ENCODE measurements around the gene MT3. TPM values are rescaled to one million over a fixed set of nuclear protein-coding genes. Genes with fewer than 3 reads are reported as not detected.
A peak's percentile ranks its signal among the peaks of the same experiment; 100 is the strongest.

The MT3 gene
- total and polyA plus RNA-seq, 2 of the 13 experiments (the other 11 are each of a cell fraction or from before 2014, with no cell fraction given): not detected

DNA sequence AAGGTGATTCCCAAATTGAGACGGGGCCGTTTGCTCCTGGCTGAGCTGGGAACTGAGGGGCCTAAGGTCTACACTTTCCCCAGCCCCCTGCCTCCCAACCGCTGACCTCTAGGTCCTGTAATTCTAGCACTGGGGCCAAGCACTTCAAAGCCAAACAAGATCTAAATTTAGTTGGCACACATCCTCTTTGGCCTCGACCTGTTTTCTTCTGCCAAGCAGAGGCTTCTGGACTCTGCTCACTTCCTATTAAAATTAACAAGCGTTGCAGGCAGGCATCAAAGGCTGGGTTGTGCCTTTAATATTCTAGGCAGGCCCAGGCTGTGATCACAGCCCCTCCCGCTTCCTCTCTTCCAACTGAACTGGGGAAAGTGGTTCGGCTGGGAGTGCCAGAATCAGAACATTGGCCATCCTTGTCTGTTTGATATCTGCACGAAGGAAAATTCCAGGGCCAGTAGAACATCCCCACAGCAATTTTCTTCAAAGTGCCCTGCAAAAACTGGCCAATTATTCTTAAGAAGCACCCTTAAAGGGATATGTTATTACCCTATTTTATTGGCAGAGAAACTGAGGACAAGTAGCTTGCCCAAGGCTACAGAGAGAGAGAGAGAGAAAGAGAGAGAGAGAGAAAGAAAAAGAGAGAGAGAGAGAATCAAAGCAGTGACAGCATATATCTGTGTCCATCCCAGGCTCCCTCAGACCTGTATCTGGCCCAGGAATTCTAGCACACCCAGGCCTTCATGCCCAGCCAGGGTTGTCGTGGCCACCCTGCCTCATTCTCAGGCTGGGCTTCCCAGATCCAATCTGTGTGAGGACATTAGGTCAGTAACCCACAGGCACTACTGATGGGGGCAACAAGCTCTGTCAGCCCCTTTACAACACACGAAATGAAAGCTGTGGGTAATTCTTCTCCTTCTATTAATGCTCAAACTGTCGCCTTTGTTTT is 37.3 kb upstream of the MT3 start (continued):
- TF ChIP-seq ATF7 (IDR thresholded peaks at IDR 0.05) (no peak), ATF7 (CRISPR knock-in tag; IDR thresholded peaks at IDR 0.05) (0 out of 2 replicates have a peak, but pooled peaks have one; percentile 38), ERF (CRISPR knock-in tag; IDR thresholded peaks at IDR 0.05) (peak; percentile 59; the same call in 1 of the 2 replicates), ZNF773 (CRISPR knock-in tag; IDR thresholded peaks at IDR 0.05; ENCODE audit: borderline replicate concordance) (no peak), ZNF879 (CRISPR knock-in tag; IDR thresholded peaks at IDR 0.05) (no peak), XBP1 (CRISPR knock-in tag; IDR thresholded peaks at IDR 0.05) (no peak), TBX2 (CRISPR knock-in tag; IDR thresholded peaks at IDR 0.05; ENCODE audit: borderline replicate concordance) (peak; percentile 95), DR1 (CRISPR knock-in tag; IDR thresholded peaks at IDR 0.05) (no peak), HIVEP1 (CRISPR knock-in tag; IDR thresholded peaks at IDR 0.05) (no peak), KDM5B (CRISPR knock-in tag; IDR thresholded peaks at IDR 0.05; ENCODE audit: borderline replicate concordance) (0 out of 2 replicates have a peak, but pooled peaks have one; percentile 48), FOXP1 (IDR thresholded peaks at IDR 0.05) (no peak), FOXP1 (CRISPR knock-in tag; IDR thresholded peaks at IDR 0.05) (peak; percentile 83), MIER3 (CRISPR knock-in tag; IDR thresholded peaks at IDR 0.05; ENCODE audit: borderline replicate concordance) (no peak; the same call in 1 of the 2 replicates), HNRNPUL1 (IDR thresholded peaks at IDR 0.05; ENCODE audit: low read depth, low read length) (no peak), FOSL2 (CRISPR knock-in tag; IDR thresholded peaks at IDR 0.05) (peak; percentile 29; the same call in 1 of the 2 replicates), POGZ (CRISPR knock-in tag; IDR thresholded peaks at IDR 0.05) (no peak; the same call in 1 of the 2 replicates), RBAK (CRISPR knock-in tag; IDR thresholded peaks at IDR 0.05) (no peak), NBN (conservative IDR thresholded peaks at IDR 0.05) (no peak), GABPB1 (CRISPR knock-in tag; IDR thresholded peaks at IDR 0.05) (no peak), ZNF136 (CRISPR knock-in tag; IDR thresholded peaks at IDR 0.05; ENCODE audit: low read depth) (no peak), ZNF317 (CRISPR knock-in tag; IDR thresholded peaks at IDR 0.05) (no peak), ZNF782 (CRISPR knock-in tag; IDR thresholded peaks at IDR 0.05; ENCODE audit: borderline replicate concordance) (no peak), THAP11 (CRISPR knock-in tag; IDR thresholded peaks at IDR 0.05) (no peak)
- TF ChIP-seq, protein P1, sequence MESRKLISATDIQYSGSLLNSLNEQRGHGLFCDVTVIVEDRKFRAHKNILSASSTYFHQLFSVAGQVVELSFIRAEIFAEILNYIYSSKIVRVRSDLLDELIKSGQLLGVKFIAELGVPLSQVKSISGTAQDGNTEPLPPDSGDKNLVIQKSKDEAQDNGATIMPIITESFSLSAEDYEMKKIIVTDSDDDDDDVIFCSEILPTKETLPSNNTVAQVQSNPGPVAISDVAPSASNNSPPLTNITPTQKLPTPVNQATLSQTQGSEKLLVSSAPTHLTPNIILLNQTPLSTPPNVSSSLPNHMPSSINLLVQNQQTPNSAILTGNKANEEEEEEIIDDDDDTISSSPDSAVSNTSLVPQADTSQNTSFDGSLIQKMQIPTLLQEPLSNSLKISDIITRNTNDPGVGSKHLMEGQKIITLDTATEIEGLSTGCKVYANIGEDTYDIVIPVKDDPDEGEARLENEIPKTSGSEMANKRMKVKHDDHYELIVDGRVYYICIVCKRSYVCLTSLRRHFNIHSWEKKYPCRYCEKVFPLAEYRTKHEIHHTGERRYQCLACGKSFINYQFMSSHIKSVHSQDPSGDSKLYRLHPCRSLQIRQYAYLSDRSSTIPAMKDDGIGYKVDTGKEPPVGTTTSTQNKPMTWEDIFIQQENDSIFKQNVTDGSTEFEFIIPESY (CRISPR knock-in tag; IDR thresholded peaks at IDR 0.05): no peak
- TF ChIP-seq, protein P2, sequence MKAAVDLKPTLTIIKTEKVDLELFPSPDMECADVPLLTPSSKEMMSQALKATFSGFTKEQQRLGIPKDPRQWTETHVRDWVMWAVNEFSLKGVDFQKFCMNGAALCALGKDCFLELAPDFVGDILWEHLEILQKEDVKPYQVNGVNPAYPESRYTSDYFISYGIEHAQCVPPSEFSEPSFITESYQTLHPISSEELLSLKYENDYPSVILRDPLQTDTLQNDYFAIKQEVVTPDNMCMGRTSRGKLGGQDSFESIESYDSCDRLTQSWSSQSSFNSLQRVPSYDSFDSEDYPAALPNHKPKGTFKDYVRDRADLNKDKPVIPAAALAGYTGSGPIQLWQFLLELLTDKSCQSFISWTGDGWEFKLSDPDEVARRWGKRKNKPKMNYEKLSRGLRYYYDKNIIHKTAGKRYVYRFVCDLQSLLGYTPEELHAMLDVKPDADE (CRISPR knock-in tag; IDR thresholded peaks at IDR 0.05): no peak
- TF ChIP-seq, protein P3, sequence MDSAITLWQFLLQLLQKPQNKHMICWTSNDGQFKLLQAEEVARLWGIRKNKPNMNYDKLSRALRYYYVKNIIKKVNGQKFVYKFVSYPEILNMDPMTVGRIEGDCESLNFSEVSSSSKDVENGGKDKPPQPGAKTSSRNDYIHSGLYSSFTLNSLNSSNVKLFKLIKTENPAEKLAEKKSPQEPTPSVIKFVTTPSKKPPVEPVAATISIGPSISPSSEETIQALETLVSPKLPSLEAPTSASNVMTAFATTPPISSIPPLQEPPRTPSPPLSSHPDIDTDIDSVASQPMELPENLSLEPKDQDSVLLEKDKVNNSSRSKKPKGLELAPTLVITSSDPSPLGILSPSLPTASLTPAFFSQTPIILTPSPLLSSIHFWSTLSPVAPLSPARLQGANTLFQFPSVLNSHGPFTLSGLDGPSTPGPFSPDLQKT (CRISPR knock-in tag; IDR thresholded peaks at IDR 0.05; ENCODE audit: borderline replicate concordance): no peak
- TF ChIP-seq, protein P4, sequence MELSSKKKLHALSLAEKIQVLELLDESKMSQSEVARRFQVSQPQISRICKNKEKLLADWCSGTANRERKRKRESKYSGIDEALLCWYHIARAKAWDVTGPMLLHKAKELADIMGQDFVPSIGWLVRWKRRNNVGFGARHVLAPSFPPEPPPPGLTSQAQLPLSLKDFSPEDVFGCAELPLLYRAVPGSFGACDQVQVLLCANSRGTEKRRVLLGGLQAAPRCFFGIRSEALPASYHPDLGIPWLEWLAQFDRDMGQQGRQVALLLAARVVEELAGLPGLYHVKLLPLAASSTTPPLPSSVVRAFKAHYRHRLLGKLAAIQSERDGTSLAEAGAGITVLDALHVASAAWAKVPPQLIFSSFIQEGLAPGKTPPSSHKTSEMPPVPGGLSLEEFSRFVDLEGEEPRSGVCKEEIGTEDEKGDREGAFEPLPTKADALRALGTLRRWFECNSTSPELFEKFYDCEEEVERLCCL (CRISPR knock-in tag; IDR thresholded peaks at IDR 0.05; ENCODE audit: borderline replicate concordance): no peak

Data from HepG2 (cell line).